WTC11 (cell line): ENCODE results near the gene CA5A.

Source experiments
- ARID4B ChIP-seq: sonication (generic); formaldehyde crosslinking; IDR thresholded peaks from 2 replicates; pipeline ENCODE4 v1.8.0; 2023; ENCODE audit warnings: missing genetic modification reagents, mild to moderate bottlenecking, borderline replicate concordance
- CREM ChIP-seq: sonication (generic); formaldehyde crosslinking; IDR thresholded peaks from 2 replicates; pipeline ENCODE4 v1.8.1; 2022; ENCODE audit warnings: mild to moderate bottlenecking, missing genetic modification reagents, moderate library complexity
- MAX ChIP-seq: sonication (generic); formaldehyde crosslinking; IDR thresholded peaks from 2 replicates; pipeline ENCODE4 v1.8.0; 2022; ENCODE audit warnings: mild to moderate bottlenecking, missing genetic modification reagents
- NR3C1 ChIP-seq: sonication (generic); formaldehyde crosslinking; conservative IDR thresholded peaks from 2 replicates; pipeline ENCODE4 v1.8.1; 2023; ENCODE audit warnings: low read depth, mild to moderate bottlenecking, missing genetic modification reagents
- RELA ChIP-seq: sonication (generic); formaldehyde crosslinking; IDR thresholded peaks from 2 replicates; pipeline ENCODE4 v1.8.1; 2022; ENCODE audit warnings: missing genetic modification reagents, mild to moderate bottlenecking, borderline replicate concordance
- USF2 ChIP-seq: sonication (generic); formaldehyde crosslinking; IDR thresholded peaks from 2 replicates; pipeline ENCODE4 v1.8.1; 2023; ENCODE audit warnings: mild to moderate bottlenecking, missing genetic modification reagents, moderate library complexity
- ZNF121 ChIP-seq: sonication (generic); formaldehyde crosslinking; IDR thresholded peaks from 2 replicates; pipeline ENCODE4 v1.8.0; 2023; ENCODE audit warnings: missing genetic modification reagents
- ZNF263 ChIP-seq: sonication (generic); formaldehyde crosslinking; IDR thresholded peaks from 2 replicates; pipeline ENCODE4 v1.8.1; 2022; ENCODE audit warnings: low read depth, mild to moderate bottlenecking, moderate library complexity, missing genetic modification reagents
- ZNF512 ChIP-seq: sonication (generic); formaldehyde crosslinking; IDR thresholded peaks from 2 replicates; pipeline ENCODE4 v1.8.1; 2022; ENCODE audit warnings: missing genetic modification reagents, borderline replicate concordance
- TF ChIP-seq, protein P1 (sequence below): fragments of 200-600 bp; IDR thresholded peaks from 2 replicates; pipeline ENCODE4 v1.8.0; 2022; ENCODE audit warnings: antibody characterized with exemption
- TF ChIP-seq, protein P2 (sequence below): sonication (generic); formaldehyde crosslinking; IDR thresholded peaks from 2 replicates; pipeline ENCODE4 v1.8.1; 2023; ENCODE audit warnings: mild to moderate bottlenecking, moderate library complexity, missing genetic modification reagents
- TF ChIP-seq, protein P3 (sequence below): sonication (generic); formaldehyde crosslinking; IDR thresholded peaks from 2 replicates; pipeline ENCODE4 v1.8.1; 2022; ENCODE audit warnings: mild to moderate bottlenecking, moderate library complexity, missing genetic modification reagents
- TF ChIP-seq, protein P4 (sequence below): sonication (generic); formaldehyde crosslinking; IDR thresholded peaks from 2 replicates; pipeline ENCODE4 v1.8.0; 2023; ENCODE audit warnings: mild to moderate bottlenecking, missing genetic modification reagents

GRCh38 chr16:87878704-87879103, 57.6 kb downstream of the CA5A start:
- TF ChIP-seq, protein P1, sequence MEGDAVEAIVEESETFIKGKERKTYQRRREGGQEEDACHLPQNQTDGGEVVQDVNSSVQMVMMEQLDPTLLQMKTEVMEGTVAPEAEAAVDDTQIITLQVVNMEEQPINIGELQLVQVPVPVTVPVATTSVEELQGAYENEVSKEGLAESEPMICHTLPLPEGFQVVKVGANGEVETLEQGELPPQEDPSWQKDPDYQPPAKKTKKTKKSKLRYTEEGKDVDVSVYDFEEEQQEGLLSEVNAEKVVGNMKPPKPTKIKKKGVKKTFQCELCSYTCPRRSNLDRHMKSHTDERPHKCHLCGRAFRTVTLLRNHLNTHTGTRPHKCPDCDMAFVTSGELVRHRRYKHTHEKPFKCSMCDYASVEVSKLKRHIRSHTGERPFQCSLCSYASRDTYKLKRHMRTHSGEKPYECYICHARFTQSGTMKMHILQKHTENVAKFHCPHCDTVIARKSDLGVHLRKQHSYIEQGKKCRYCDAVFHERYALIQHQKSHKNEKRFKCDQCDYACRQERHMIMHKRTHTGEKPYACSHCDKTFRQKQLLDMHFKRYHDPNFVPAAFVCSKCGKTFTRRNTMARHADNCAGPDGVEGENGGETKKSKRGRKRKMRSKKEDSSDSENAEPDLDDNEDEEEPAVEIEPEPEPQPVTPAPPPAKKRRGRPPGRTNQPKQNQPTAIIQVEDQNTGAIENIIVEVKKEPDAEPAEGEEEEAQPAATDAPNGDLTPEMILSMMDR, result no peak
- no peak for TF ChIP-seq NR3C1 (CRISPR knock-in tag)
- TF ChIP-seq ZNF263 (CRISPR knock-in tag), result no peak
- TF ChIP-seq, protein P2, sequence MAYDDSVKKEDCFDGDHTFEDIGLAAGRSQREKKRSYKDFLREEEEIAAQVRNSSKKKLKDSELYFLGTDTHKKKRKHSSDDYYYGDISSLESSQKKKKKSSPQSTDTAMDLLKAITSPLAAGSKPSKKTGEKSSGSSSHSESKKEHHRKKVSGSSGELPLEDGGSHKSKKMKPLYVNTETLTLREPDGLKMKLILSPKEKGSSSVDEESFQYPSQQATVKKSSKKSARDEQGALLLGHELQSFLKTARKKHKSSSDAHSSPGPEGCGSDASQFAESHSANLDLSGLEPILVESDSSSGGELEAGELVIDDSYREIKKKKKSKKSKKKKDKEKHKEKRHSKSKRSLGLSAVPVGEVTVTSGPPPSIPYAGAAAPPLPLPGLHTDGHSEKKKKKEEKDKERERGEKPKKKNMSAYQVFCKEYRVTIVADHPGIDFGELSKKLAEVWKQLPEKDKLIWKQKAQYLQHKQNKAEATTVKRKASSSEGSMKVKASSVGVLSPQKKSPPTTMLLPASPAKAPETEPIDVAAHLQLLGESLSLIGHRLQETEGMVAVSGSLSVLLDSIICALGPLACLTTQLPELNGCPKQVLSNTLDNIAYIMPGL, result no peak
- TF ChIP-seq, protein P3, sequence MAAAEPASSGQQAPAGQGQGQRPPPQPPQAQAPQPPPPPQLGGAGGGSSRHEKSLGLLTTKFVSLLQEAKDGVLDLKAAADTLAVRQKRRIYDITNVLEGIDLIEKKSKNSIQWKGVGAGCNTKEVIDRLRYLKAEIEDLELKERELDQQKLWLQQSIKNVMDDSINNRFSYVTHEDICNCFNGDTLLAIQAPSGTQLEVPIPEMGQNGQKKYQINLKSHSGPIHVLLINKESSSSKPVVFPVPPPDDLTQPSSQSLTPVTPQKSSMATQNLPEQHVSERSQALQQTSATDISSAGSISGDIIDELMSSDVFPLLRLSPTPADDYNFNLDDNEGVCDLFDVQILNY (CRISPR knock-in tag), result no peak
- no peak for TF ChIP-seq ZNF121 (CRISPR knock-in tag)
- no peak for TF ChIP-seq ARID4B (CRISPR knock-in tag)
- TF ChIP-seq ZNF512 (CRISPR knock-in tag), result no peak
- TF ChIP-seq USF2 (CRISPR knock-in tag), result no peak
- TF ChIP-seq CREM (CRISPR knock-in tag), result no peak
- TF ChIP-seq RELA (CRISPR knock-in tag), result no peak
- TF ChIP-seq, protein P4, sequence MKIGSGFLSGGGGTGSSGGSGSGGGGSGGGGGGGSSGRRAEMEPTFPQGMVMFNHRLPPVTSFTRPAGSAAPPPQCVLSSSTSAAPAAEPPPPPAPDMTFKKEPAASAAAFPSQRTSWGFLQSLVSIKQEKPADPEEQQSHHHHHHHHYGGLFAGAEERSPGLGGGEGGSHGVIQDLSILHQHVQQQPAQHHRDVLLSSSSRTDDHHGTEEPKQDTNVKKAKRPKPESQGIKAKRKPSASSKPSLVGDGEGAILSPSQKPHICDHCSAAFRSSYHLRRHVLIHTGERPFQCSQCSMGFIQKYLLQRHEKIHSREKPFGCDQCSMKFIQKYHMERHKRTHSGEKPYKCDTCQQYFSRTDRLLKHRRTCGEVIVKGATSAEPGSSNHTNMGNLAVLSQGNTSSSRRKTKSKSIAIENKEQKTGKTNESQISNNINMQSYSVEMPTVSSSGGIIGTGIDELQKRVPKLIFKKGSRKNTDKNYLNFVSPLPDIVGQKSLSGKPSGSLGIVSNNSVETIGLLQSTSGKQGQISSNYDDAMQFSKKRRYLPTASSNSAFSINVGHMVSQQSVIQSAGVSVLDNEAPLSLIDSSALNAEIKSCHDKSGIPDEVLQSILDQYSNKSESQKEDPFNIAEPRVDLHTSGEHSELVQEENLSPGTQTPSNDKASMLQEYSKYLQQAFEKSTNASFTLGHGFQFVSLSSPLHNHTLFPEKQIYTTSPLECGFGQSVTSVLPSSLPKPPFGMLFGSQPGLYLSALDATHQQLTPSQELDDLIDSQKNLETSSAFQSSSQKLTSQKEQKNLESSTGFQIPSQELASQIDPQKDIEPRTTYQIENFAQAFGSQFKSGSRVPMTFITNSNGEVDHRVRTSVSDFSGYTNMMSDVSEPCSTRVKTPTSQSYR, result no peak
- no peak for TF ChIP-seq MAX (CRISPR knock-in tag)
